ENCODE results near the gene FGF6. TPM values are rescaled to one million over a fixed set of nuclear protein-coding genes. Genes with fewer than 3 reads are reported as not detected.

Gene FGF6
- total RNA-seq, 2 experiments from 2014 or later, result not detected

DNA sequence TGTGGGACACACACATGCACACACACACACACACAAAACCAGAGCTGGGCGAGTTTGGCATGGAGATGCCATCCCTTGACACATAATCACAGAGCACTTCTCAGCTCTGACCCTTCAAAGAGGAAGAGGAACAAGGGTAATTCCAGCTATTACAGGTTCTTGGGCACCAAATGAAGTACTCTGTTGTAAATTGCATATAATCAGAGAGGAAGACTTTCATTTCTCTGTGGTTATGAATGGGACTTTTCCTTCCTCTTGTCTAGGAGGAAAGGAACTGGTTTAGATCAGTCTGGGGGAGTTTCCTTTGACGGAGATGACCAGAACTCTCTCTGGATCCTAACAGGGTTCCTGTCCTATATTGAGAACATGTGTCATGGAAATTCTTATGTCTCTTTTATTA is 26.4 kb upstream of the FGF6 start:
- Mint-ChIP-seq H3K4me3 (no peak overlapping the region), H3K36me3 (ENCODE audit: low read depth) (no peaks in the 10 kb centered on the region), H3K4me1 (ENCODE audit: low read depth) (no peaks in the 10 kb centered on the region), H3K27me3 (peaks cover 5% of the 10 kb centered on the region), H3K27ac (no peak overlapping the region), H3K9me3 (no peaks in the 10 kb centered on the region)
- Histone ChIP-seq H3K9me3 (ENCODE audit: control insufficient read depth in 1 of 2, insufficient read depth in 1 of 2, low read length in 2 of 2) (no peaks in the 10 kb centered on the region), H3K36me3 (ENCODE audit: insufficient read depth, low read length) (no peaks in the 10 kb centered on the region), H3K27ac (ENCODE audit: low read depth in 1 of 2, low read length in 2 of 2) (no peak overlapping the region), H3K4me1 (ENCODE audit: insufficient read depth, low read length) (no peaks in the 10 kb centered on the region), H3K27me3 (ENCODE audit: control insufficient read depth in 1 of 2, insufficient read depth in 2 of 2, low read length in 2 of 2) (no peaks in the 10 kb centered on the region), H3K4me3 (ENCODE audit: low read length) (no peak overlapping the region)
- ATAC-seq (ENCODE audit: poor library complexity) (no peak), DNase-seq (peak in 3 of 14 experiments; percentile 8 to 57 (median 43))
- ChIA-PET CTCF (no interaction called here), POLR2A (no interaction called here)
- intact Hi-C loops (cut with DNase I, micrococcal nuclease), result no loop called here
- TF ChIP-seq, protein P1, sequence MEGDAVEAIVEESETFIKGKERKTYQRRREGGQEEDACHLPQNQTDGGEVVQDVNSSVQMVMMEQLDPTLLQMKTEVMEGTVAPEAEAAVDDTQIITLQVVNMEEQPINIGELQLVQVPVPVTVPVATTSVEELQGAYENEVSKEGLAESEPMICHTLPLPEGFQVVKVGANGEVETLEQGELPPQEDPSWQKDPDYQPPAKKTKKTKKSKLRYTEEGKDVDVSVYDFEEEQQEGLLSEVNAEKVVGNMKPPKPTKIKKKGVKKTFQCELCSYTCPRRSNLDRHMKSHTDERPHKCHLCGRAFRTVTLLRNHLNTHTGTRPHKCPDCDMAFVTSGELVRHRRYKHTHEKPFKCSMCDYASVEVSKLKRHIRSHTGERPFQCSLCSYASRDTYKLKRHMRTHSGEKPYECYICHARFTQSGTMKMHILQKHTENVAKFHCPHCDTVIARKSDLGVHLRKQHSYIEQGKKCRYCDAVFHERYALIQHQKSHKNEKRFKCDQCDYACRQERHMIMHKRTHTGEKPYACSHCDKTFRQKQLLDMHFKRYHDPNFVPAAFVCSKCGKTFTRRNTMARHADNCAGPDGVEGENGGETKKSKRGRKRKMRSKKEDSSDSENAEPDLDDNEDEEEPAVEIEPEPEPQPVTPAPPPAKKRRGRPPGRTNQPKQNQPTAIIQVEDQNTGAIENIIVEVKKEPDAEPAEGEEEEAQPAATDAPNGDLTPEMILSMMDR (IDR thresholded peaks at IDR 0.05), result no peak

DNA sequence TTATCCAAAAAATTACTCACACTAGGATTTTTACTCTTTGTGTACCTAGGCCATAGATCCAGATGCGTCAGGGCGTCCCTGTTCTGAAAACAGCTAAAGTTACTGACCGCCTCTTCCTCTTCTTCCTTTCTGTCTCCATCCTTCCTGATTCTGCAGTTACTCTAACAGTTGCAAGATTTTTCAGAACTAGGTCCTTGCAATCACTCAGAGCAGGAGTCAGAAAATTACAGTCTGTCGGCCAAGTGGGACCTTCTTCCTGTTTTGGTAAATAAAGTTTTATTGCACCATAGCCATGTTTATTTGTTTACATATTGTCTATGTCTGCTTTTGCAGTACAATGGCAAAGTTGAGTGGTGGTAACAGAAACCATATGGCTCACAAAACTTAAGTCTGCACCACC is 25.6 kb upstream of the FGF6 start:
- ChIA-PET POLR2A (no interaction called here), CTCF (no interaction called here)
- H3K4me1 Mint-ChIP-seq (ENCODE audit: low read depth), result no peaks in the 10 kb centered on the region
- H3K4me3 Mint-ChIP-seq, result no peak overlapping the region
- Histone ChIP-seq H3K27me3 (ENCODE audit: control insufficient read depth in 1 of 2, insufficient read depth in 2 of 2, low read length in 2 of 2) (no peaks in the 10 kb centered on the region), H3K9me3 (ENCODE audit: control insufficient read depth in 1 of 2, insufficient read depth in 1 of 2, low read length in 2 of 2) (no peaks in the 10 kb centered on the region), H3K27ac (ENCODE audit: low read depth in 1 of 2, low read length in 2 of 2) (no peak overlapping the region), H3K4me1 (ENCODE audit: insufficient read depth, low read length) (no peaks in the 10 kb centered on the region), H3K4me3 (ENCODE audit: low read length) (no peak overlapping the region), H3K36me3 (ENCODE audit: insufficient read depth, low read length) (no peaks in the 10 kb centered on the region)
- TF ChIP-seq, protein P1 (IDR thresholded peaks at IDR 0.05), result no peak
- H3K9me3 Mint-ChIP-seq, result no peaks in the 10 kb centered on the region
- H3K36me3 Mint-ChIP-seq (ENCODE audit: low read depth), result no peaks in the 10 kb centered on the region
- ATAC-seq (ENCODE audit: poor library complexity), result no peak
- DNase-seq, result peak in 1 of 14 experiments; percentile 21
- H3K27ac Mint-ChIP-seq, result no peak overlapping the region
- intact Hi-C loops (cut with DNase I, micrococcal nuclease), result no loop called here
- H3K27me3 Mint-ChIP-seq, result no peaks in the 10 kb centered on the region

DNA sequence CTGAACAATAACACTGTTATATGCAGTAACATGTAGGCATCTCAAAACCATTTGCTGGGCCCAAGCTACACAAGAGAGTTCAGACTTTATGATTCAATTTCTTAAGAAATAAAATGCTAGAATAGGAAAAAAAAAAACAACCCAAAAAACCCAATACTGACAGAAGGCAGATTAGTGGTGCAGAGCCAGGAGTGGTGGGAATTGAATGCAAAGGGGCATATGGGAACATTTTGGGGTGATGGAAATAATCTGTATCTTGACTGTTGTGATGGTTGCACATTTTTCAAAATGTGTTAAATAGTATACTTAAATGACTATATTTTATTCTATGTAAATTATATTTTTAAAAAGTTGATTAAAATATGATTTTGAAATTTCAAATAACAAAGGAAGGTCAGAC is 23.4 kb upstream of the FGF6 start:
- no peak overlapping the region for H3K27ac Mint-ChIP-seq
- intact Hi-C loops (cut with DNase I, micrococcal nuclease), result no loop called here

More for the DNA sequence above, 23.4 kb upstream of the FGF6 start:
- Histone ChIP-seq H3K4me3 (ENCODE audit: low read length) (no peak overlapping the region), H3K36me3 (ENCODE audit: insufficient read depth, low read length) (no peaks in the 10 kb centered on the region), H3K27me3 (ENCODE audit: control insufficient read depth in 1 of 2, insufficient read depth in 2 of 2, low read length in 2 of 2) (no peaks in the 10 kb centered on the region), H3K9me3 (ENCODE audit: control insufficient read depth in 1 of 2, insufficient read depth in 1 of 2, low read length in 2 of 2) (no peaks in the 10 kb centered on the region), H3K27ac (ENCODE audit: low read depth in 1 of 2, low read length in 2 of 2) (no peak overlapping the region), H3K4me1 (ENCODE audit: insufficient read depth, low read length) (no peaks in the 10 kb centered on the region)
- TF ChIP-seq, protein P1 (IDR thresholded peaks at IDR 0.05), result no peak
- POLR2A ChIA-PET, result no interaction called here
- no peak for DNase-seq
- H3K27me3 Mint-ChIP-seq, result no peaks in the 10 kb centered on the region
- H3K4me1 Mint-ChIP-seq (ENCODE audit: low read depth), result no peaks in the 10 kb centered on the region
- CTCF ChIA-PET, result no interaction called here
- no peaks in the 10 kb centered on the region for H3K36me3 Mint-ChIP-seq (ENCODE audit: low read depth)
- no peak overlapping the region for H3K4me3 Mint-ChIP-seq
- no peak for ATAC-seq (ENCODE audit: poor library complexity)
- H3K9me3 Mint-ChIP-seq, result no peaks in the 10 kb centered on the region
